Measurements from ENCODE around the gene UPK2.

DNA sequence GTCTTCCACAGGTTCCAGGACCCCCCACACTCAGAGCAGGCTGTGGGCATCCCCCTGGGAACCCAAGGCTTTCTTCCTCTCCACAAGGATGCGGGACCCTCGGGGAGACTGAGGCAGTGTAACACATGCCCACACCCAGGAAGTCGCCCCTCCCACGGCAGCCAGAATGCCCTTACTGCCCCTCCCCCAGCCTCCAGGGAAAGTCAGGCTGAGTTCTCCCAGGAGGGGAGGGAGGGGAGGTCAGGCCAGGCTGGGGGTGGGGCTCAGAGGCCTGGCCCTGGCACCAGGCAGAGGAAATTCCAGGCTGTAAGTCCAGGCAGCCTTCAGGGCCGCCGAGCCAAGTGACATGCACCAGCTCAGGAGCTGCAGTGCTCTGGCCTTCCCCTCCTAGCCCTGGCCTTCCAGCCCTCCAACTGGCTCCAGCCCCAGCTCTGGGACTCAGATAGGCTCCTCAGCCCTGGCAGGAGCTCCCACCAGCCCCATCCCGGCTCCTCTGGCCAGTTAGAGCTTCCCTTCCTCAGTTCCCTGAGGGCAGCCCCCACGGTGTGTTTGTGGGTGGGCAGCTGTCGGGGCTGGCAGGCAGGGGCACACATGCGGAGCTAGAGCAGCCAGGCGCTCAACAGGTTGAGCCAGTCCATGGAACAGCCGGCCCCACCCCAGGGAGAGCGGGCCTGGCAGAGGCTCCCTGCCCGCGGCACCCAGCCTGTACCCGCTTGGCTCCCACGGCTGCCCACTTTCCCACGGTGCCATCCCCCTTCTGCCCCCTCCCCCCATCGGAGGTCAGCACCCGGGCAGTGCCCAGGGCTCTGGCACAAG lies 34.0 kb upstream of the UPK2 start:
- TF ChIP-seq, protein P1, sequence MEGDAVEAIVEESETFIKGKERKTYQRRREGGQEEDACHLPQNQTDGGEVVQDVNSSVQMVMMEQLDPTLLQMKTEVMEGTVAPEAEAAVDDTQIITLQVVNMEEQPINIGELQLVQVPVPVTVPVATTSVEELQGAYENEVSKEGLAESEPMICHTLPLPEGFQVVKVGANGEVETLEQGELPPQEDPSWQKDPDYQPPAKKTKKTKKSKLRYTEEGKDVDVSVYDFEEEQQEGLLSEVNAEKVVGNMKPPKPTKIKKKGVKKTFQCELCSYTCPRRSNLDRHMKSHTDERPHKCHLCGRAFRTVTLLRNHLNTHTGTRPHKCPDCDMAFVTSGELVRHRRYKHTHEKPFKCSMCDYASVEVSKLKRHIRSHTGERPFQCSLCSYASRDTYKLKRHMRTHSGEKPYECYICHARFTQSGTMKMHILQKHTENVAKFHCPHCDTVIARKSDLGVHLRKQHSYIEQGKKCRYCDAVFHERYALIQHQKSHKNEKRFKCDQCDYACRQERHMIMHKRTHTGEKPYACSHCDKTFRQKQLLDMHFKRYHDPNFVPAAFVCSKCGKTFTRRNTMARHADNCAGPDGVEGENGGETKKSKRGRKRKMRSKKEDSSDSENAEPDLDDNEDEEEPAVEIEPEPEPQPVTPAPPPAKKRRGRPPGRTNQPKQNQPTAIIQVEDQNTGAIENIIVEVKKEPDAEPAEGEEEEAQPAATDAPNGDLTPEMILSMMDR (IDR thresholded peaks at IDR 0.05; ENCODE audit: extremely low read depth in 1 of 2, insufficient read depth in 1 of 2, low read depth in 1 of 2, low read length in 2 of 2): no peak
- TF ChIP-seq POLR2A (IDR thresholded peaks at IDR 0.05; ENCODE audit: low read depth, low read length) (no peak), POLR2AphosphoS5 (IDR thresholded peaks at IDR 0.05; ENCODE audit: insufficient read depth, low read depth, low read length) (no peak), MYC (IDR thresholded peaks at IDR 0.05; ENCODE audit: low read depth, low read length) (no peak)
- TF ChIP-seq, protein P2, sequence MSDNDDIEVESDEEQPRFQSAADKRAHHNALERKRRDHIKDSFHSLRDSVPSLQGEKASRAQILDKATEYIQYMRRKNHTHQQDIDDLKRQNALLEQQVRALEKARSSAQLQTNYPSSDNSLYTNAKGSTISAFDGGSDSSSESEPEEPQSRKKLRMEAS (IDR thresholded peaks at IDR 0.05; ENCODE audit: insufficient read depth, insufficient read length): no peak
